Measurements from ENCODE around the gene CPA1. TPM values are rescaled to one million over a fixed set of nuclear protein-coding genes. Genes with fewer than 3 reads are reported as not detected.

CPA1 gene
- total RNA-seq, 1 donor from 2014 or later, result not detected

DNA sequence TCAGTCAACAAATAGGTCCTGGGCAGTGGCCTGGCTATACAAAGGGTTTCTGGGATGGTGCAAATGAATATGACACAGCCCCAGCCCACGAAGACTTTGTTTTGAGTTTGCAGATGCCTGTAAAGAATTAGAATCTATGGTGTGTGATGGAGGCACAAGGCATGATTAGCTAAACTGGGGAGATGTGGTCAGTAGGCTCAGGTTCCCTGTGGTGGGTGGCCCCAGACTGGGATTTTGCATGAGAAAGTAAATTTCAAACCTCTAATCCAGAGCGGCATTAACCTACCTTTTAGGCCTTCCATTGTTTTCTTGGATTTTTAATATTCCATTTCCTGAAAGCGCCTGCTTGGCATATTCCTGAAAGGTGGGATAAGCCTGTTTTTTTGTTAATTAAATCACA lies 42.1 kb upstream of the CPA1 start:
- ChIA-PET CTCF (no interaction called here), POLR2A (no interaction called here)
- intact Hi-C loops (cut with micrococcal nuclease), result no loop called here
- no peak overlapping the region for H3K4me3 Mint-ChIP-seq
- H3K36me3 Mint-ChIP-seq (ENCODE audit: low read depth), result no peaks in the 10 kb centered on the region
- no peaks in the 10 kb centered on the region for H3K9me3 Mint-ChIP-seq
- H3K27me3 Mint-ChIP-seq, result no peaks in the 10 kb centered on the region
- DNase-seq, result no peak
- no peak for TF ChIP-seq CTCF (IDR thresholded peaks at IDR 0.05)
- H3K4me1 Mint-ChIP-seq, result no peaks in the 10 kb centered on the region
- H3K27ac Mint-ChIP-seq, result no peak overlapping the region
- no peak for ATAC-seq (ENCODE audit: low read depth)

DNA sequence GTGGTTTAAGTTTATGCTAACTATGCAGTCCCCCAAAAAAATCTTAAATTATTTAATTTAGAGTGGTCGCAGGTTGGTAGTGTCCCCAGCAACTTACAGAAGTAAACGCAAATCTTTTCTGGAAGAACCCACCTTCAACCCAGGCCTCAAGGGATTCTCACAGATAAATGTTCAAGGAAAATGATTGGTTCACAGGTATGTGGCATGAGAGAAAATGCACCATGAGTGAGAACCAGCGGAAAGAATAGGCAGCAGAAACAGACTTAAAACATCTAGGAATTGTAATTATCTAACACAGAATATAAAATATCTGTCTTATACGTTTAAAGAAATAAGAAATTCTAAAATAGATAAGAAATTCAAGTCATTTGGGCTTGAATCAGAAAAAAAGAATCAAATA lies 38.4 kb upstream of the CPA1 start:
- Mint-ChIP-seq H3K9me3 (no peaks in the 10 kb centered on the region), H3K36me3 (ENCODE audit: low read depth) (no peaks in the 10 kb centered on the region), H3K27ac (no peak overlapping the region), H3K27me3 (no peaks in the 10 kb centered on the region), H3K4me1 (no peaks in the 10 kb centered on the region), H3K4me3 (no peak overlapping the region)
- no peak for TF ChIP-seq CTCF (IDR thresholded peaks at IDR 0.05)
- ChIA-PET POLR2A (no interaction called here), CTCF (no interaction called here)
- ATAC-seq (ENCODE audit: low read depth), result no peak
- no peak for DNase-seq
- intact Hi-C loops (cut with micrococcal nuclease), result no loop called here

GRCh38 chr7:130342701-130343380 lies 37.5 kb upstream of the CPA1 start:
- Mint-ChIP-seq H3K4me3 (no peak overlapping the region), H3K27ac (no peak overlapping the region), H3K4me1 (no peaks in the 10 kb centered on the region), H3K36me3 (ENCODE audit: low read depth) (no peaks in the 10 kb centered on the region), H3K9me3 (no peaks in the 10 kb centered on the region), H3K27me3 (no peaks in the 10 kb centered on the region)
- intact Hi-C loops (cut with micrococcal nuclease), result no loop called here
- ATAC-seq (ENCODE audit: low read depth), result no peak
- POLR2A ChIA-PET, result interaction anchor here (0.6 kb wide), 1 partner anchor 975 kb away, joined by 5 read pairs; no protein-coding TSS in a partner anchor
- DNase-seq, result no peak
- CTCF ChIA-PET, result no interaction called here
- no peak for TF ChIP-seq CTCF (IDR thresholded peaks at IDR 0.05)

GRCh38 chr7:130344271-130344866 lies 35.9 kb upstream of the CPA1 start, which contains the start of gene CPA5:
Gene CPA5 (plus strand): TSS chr7:130344816. CDS start chr7:130346486, 1,670 bp downstream.
- H3K27ac Mint-ChIP-seq, result no peak within 1 kb of the TSS
- POLR2A ChIA-PET, result no interaction called here
- no peak for TF ChIP-seq CTCF (IDR thresholded peaks at IDR 0.05)
- H3K4me3 Mint-ChIP-seq, result no peak within 1 kb of the TSS
- H3K9me3 Mint-ChIP-seq, result no peaks in the 10 kb centered on the region
- DNase-seq (no peak), ATAC-seq (ENCODE audit: low read depth) (no peak)
- H3K4me1 Mint-ChIP-seq, result no peaks in the 10 kb centered on the region
- H3K36me3 Mint-ChIP-seq (ENCODE audit: low read depth), result no peaks in the 10 kb centered on the region
- intact Hi-C loops (cut with micrococcal nuclease), result no loop called here
- CTCF ChIA-PET, result no interaction called here
- H3K27me3 Mint-ChIP-seq, result no peaks in the 10 kb centered on the region

DNA sequence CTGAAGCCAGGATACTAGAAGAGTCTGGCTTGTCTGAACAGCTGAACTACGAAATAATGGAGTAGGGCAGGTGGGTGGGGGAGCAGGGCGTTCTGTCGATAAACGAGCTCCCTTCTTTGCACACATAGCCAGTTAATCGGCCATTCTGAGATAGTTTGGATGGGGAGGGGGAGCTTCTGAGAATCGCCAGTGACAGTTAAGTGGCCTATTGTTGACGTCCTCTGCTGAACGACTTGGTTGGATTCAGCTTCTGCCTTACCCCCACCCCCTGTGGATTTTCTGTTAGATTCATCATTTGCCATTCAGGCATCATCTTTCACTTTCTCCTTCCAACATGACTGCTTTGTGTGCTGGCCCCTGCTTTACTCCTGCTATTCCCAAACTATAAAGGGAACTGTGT lies 35.2 kb upstream of the CPA1 start:
- intact Hi-C loops (cut with micrococcal nuclease), result no loop called here
- DNase-seq, result no peak
- H3K9me3 Mint-ChIP-seq, result no peaks in the 10 kb centered on the region
- ChIA-PET CTCF (no interaction called here), POLR2A (no interaction called here)
- ATAC-seq (ENCODE audit: low read depth), result no peak
- H3K4me3 Mint-ChIP-seq, result no peak overlapping the region
- H3K27ac Mint-ChIP-seq, result no peak overlapping the region
- peaks cover 3% of the 10 kb centered on the region for H3K27me3 Mint-ChIP-seq
- TF ChIP-seq CTCF (IDR thresholded peaks at IDR 0.05), result no peak
- H3K36me3 Mint-ChIP-seq (ENCODE audit: low read depth), result no peaks in the 10 kb centered on the region
- no peaks in the 10 kb centered on the region for H3K4me1 Mint-ChIP-seq

All from activated B cell treated with CpG ODN at 0.5 μM for 24 hours (primary cell).